Omental fat pad (tissue), 4 donors: Measurements from ENCODE around the gene GTPBP3. TPM values are rescaled to one million over a fixed set of nuclear protein-coding genes. Genes with fewer than 3 reads are reported as not detected.

Experiments
- ATAC-seq: fragments of 150-250 bp; one replicate; pipeline ENCODE4 v1.9.1; 2016; ENCODE audit warnings: mild to moderate bottlenecking, moderate library complexity; ENCODE audit not compliant: low FRiP score
- DNase-seq: peaks from one replicate; pipeline ENCODE4 v3.0.0-alpha.2; 2019; ENCODE audit warnings: low spot score
- CTCF ChIP-seq, 3 donors: fragments of 450-650 bp; IDR thresholded peaks; one replicate each; pipeline ENCODE4 v1.5.1; 2016 to 2017; ENCODE audit warnings: antibody characterized with exemption in 3 of 3, mild to moderate bottlenecking in 3 of 3, moderate library complexity in 2 of 3
- total RNA-seq, 4 donors: library from RNA; depleted of rRNA; stranded (reverse); fragments of >200 nt; gene quantifications; one replicate each; pipeline ENCODE4 v1.1.0, GENCODE V29; 2016

Gene GTPBP3
- total RNA-seq, 4 donors from 2014 or later: 7.2 to 36.4 (median 12.0) TPM

GRCh38 chr19:17309965-17310461 is 27.3 kb upstream of the GTPBP3 start:
- DNase-seq: no peak
- TF ChIP-seq CTCF (IDR thresholded peaks at IDR 0.05): no peak
- no peak for ATAC-seq

GRCh38 chr19:17311455-17312188 is 25.7 kb upstream of the GTPBP3 start:
- DNase-seq (no peak), ATAC-seq (no peak)
- no peak for TF ChIP-seq CTCF (IDR thresholded peaks at IDR 0.05)

- no peak for DNase-seq
- no peak for TF ChIP-seq CTCF (IDR thresholded peaks at IDR 0.05)
Measured at GRCh38 chr19:17312189-17313113, 24.9 kb upstream of the GTPBP3 start.

GRCh38 chr19:17314007-17314593 is 23.3 kb upstream of the GTPBP3 start:
- DNase-seq (no peak), ATAC-seq (no peak)
- TF ChIP-seq CTCF (IDR thresholded peaks at IDR 0.05): no peak

More at GRCh38 chr19:17312189-17313113, 24.9 kb upstream of the GTPBP3 start:
- no peak for ATAC-seq

- TF ChIP-seq CTCF (IDR thresholded peaks at IDR 0.05): no peak
- ATAC-seq: no peak
Measured at GRCh38 chr19:17318966-17319365, 18.4 kb upstream of the GTPBP3 start.

GRCh38 chr19:17319473-17320238 is 17.7 kb upstream of the GTPBP3 start:
- DNase-seq: no peak
- TF ChIP-seq CTCF (IDR thresholded peaks at IDR 0.05): no peak
- ATAC-seq: no peak

More at GRCh38 chr19:17318966-17319365, 18.4 kb upstream of the GTPBP3 start:
- DNase-seq: no peak
